ENCODE data around the gene RAB35.
A peak's percentile ranks its signal among the peaks of the same experiment; 100 is the strongest.

RAB35 gene

GRCh38 chr12:120086801-120087621 is 29.5 kb downstream of the RAB35 start:
- H3K4me3 ChIP-seq (ENCODE audit: low read depth, low read length) = peak overlapping the region; percentile 47
- peak; percentile 100 for DNase-seq (ENCODE audit: low read depth)
- TF ChIP-seq MYC (IDR thresholded peaks at IDR 0.05; ENCODE audit: low read depth, low read length) (peak; percentile 83), POLR2A (IDR thresholded peaks at IDR 0.05; ENCODE audit: extremely low read depth, insufficient read length) (peak; percentile 28), CTCF (IDR thresholded peaks at IDR 0.05; ENCODE audit: low read depth, low read length) (peak; percentile 98), MAX (IDR thresholded peaks at IDR 0.05; ENCODE audit: low read depth, low read length) (peak; percentile 87)

DNA sequence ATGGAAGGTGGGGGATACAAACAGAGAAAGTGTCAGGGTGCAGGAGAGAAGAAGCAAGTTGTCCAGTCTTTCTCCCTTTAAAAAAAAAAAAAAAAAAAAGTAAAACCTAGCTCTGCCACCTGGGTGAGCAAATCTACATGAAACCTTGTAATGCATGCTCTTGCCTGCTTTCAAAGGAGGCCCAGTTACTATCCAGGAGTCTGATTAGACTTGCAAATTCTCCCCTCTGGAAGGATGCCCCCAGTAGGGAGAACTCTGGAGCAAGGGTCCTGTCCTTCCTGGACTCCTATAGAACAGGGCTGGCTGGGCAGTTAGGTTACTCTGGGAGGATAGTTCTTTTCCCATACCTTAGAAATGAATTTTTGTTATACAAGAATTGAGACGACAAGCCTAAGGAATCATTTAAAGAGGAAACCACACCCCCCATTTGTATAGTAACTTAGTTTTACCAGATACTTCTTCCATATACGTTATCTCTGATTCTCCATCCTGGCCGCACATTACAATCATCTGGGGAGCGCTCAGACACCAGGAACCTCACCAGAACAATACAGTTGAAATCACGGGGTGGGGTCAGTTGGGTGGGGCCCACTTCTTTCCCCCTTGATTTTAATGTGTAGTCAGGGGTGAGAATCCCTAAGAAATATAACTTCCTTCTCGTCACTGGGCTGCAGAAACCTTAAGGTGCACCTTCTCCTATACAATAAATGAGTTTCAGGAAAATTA is 30.5 kb downstream of the RAB35 start:
- TF ChIP-seq POLR2A (IDR thresholded peaks at IDR 0.05; ENCODE audit: extremely low read depth, insufficient read length) (no peak), MAX (IDR thresholded peaks at IDR 0.05; ENCODE audit: low read depth, low read length) (no peak), CTCF (IDR thresholded peaks at IDR 0.05; ENCODE audit: low read depth, low read length) (no peak), MYC (IDR thresholded peaks at IDR 0.05; ENCODE audit: low read depth, low read length) (no peak)
- DNase-seq (ENCODE audit: low read depth) = no peak
- H3K4me3 ChIP-seq (ENCODE audit: low read depth, low read length) = no peak overlapping the region

DNA sequence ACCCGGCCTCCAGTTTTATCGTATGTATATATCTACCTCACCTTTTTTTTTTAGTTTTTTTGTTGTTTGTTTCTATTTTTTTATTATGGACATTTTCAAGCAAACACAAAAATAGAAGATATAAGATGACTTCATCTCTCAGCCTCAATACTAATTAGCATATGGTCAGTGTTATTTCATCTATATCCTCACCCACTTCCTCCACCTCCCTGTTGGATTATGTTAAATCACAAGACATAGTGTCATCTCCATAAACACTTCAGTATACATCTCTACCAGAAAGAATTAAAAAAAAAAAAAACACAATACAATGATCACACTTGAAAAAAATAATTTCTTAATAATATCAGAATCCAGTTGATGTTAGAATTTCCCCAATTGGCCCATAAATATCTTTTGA is 34.9 kb downstream of the RAB35 start:
- no peak overlapping the region for H3K4me3 ChIP-seq (ENCODE audit: low read depth, low read length)
- DNase-seq (ENCODE audit: low read depth) = no peak
- no peak for TF ChIP-seq MYC (IDR thresholded peaks at IDR 0.05; ENCODE audit: low read depth, low read length)
- TF ChIP-seq CTCF (IDR thresholded peaks at IDR 0.05; ENCODE audit: low read depth, low read length) = no peak
- TF ChIP-seq POLR2A (IDR thresholded peaks at IDR 0.05; ENCODE audit: extremely low read depth, insufficient read length) = no peak
- no peak for TF ChIP-seq MAX (IDR thresholded peaks at IDR 0.05; ENCODE audit: low read depth, low read length)

DNA sequence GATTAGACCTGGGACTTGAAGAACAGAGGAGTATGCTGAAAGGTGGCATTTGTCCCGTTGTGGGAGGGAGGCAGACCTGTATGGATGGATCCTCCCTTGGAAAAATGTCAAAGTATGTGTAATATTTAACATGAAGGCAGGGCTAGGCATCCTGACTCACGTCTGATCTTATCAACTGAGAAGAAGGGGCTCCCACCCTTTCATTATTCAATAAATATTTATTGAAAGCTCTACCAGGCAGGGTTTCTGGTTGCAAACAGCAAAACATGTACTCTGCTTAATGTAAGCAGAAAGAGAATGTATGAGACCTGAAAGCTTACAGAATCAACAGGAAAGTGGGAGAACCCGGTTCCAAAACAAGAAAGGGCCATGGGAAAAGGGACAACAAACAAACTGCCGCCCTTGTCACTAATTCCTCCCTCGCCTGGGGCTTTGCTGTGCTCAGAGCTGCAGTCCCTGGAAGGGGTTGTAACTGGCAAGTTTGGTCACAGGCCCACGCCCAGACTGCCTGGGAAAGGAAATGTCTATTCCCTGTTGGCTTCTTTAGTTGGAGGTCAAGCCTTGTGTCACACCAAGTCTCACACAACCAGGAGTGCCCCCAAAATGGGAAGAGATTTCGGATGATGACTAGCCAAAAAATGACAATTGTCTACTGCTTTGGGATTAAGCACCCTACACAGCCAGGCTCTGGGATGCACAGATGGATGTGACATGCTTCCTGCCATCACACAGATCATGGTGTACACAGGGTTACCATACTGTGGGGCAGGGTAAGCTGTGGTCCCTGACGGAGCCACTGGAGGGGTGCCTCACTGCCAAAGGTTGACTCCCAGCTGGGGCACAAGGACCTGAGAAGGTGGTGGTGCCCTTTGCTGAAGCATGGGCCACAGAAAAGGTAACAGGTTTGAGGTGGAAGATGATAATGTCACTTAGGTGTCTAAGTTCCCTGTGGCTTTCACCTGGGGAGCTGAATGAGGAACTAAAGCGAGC is 36.8 kb downstream of the RAB35 start:
- DNase-seq (ENCODE audit: low read depth) = no peak
- TF ChIP-seq MYC (IDR thresholded peaks at IDR 0.05; ENCODE audit: low read depth, low read length) (no peak), CTCF (IDR thresholded peaks at IDR 0.05; ENCODE audit: low read depth, low read length) (no peak), MAX (IDR thresholded peaks at IDR 0.05; ENCODE audit: low read depth, low read length) (no peak), POLR2A (IDR thresholded peaks at IDR 0.05; ENCODE audit: extremely low read depth, insufficient read length) (no peak)
- no peak overlapping the region for H3K4me3 ChIP-seq (ENCODE audit: low read depth, low read length)

DNA sequence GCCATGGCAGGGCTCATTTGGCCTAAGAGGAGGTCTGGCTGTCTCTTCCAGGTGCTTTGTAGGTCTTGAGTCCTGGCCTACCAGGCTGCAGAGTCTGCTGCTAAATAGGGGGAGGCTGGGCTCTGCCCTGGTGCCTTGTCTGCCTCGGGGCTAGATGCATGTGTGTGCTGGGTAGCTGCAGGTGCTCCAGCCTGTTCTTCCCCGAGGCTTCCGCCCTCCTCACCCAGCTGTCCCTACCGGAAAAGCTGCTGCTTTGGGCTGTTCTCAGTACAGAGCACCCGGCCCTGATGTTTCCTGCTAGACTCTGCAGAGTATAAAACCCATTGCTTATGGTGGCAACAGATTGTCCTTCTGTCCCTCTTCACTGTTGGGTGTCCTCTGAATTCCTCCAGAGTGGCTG is 37.7 kb downstream of the RAB35 start:
- H3K4me3 ChIP-seq (ENCODE audit: low read depth, low read length) = no peak overlapping the region
- no peak for TF ChIP-seq POLR2A (IDR thresholded peaks at IDR 0.05; ENCODE audit: extremely low read depth, insufficient read length)
- no peak for TF ChIP-seq MAX (IDR thresholded peaks at IDR 0.05; ENCODE audit: low read depth, low read length)
- no peak for DNase-seq (ENCODE audit: low read depth)

Measured in NB4 (cell line).